GM21390 (cell line): ENCODE measurements around the gene SLC25A52.
"Not testable (repeated sequence)": the region's sequence is repeated elsewhere in the genome, so short reads cannot be mapped to it uniquely, and the experiment has no call there.

Experiments used
- ATAC-seq: cut with Tn5 transposase; IDR thresholded peaks from one replicate; pipeline ENCODE4 v1.9.1; 2021; ENCODE audit not compliant: unreplicated experiment

Gene SLC25A52

GRCh38 chr18:31741097-31741735, 19.5 kb downstream of the SLC25A52 start:
- ATAC-seq = no peak

- ATAC-seq = no peak
These were observed 20.5 kb downstream of the SLC25A52 start for GRCh38 chr18:31740180-31740579.

- ATAC-seq = no peak
These were observed 21.0 kb downstream of the SLC25A52 start for GRCh38 chr18:31739651-31740050.

GRCh38 chr18:31738460-31739407, 21.9 kb downstream of the SLC25A52 start:
- ATAC-seq = no peak

- peak; percentile 75 for ATAC-seq
These were observed 24.1 kb downstream of the SLC25A52 start for GRCh38 chr18:31736630-31737029.

- no peak for ATAC-seq
These were observed 29.1 kb downstream of the SLC25A52 start for GRCh38 chr18:31731628-31732027.

- not testable (repeated sequence) for ATAC-seq
These were observed 31.5 kb downstream of the SLC25A52 start for GRCh38 chr18:31729196-31729595.

GRCh38 chr18:31723990-31724711, 36.5 kb downstream of the SLC25A52 start:
- ATAC-seq = peak; percentile 50

GRCh38 chr18:31723639-31723989, 37.1 kb downstream of the SLC25A52 start:
- no peak for ATAC-seq

GRCh38 chr18:31722369-31722957, 38.2 kb downstream of the SLC25A52 start:
- peak; percentile 96 for ATAC-seq

- ATAC-seq = no peak
These were observed 39.1 kb downstream of the SLC25A52 start for GRCh38 chr18:31721601-31722000.

GRCh38 chr18:31720867-31721266, 39.8 kb downstream of the SLC25A52 start:
- no peak for ATAC-seq

- no peak for ATAC-seq
These were observed 41.2 kb downstream of the SLC25A52 start for GRCh38 chr18:31719363-31720006.

- no peak for ATAC-seq
These were observed 42.3 kb downstream of the SLC25A52 start for GRCh38 chr18:31718386-31718785.

- no peak for ATAC-seq
These were observed 44.3 kb downstream of the SLC25A52 start for GRCh38 chr18:31716362-31716761.

GRCh38 chr18:31711365-31712172, 49.1 kb downstream of the SLC25A52 start:
- ATAC-seq = no peak

- no peak for ATAC-seq
These were observed 49.9 kb downstream of the SLC25A52 start for GRCh38 chr18:31710826-31711225.
